A549 (cell line): ENCODE results near the gene FAM131A.

Source experiments
- CBX8 ChIP-seq: fragments of 200-600 bp; sonication (generic); IDR thresholded peaks from 2 replicates; pipeline ENCODE4 v1.6.1; 2016
- EHF ChIP-seq: fragments of 250-450 bp; sonication (Bioruptor Pico); IDR thresholded peaks from 2 replicates; pipeline ENCODE4 v1.5.0; 2020; ENCODE audit warnings: mild to moderate bottlenecking
- JUN ChIP-seq, 2 experiments: fragments of >200 bp; sonication (Bioruptor Twin); formaldehyde crosslinking; IDR thresholded peaks; 2 replicates in 1 of 2; 3 replicates in 1 of 2; pipeline ENCODE4 v1.6.1; 2016 to 2017
- KDM1A ChIP-seq: fragments of 200-600 bp; sonication (generic); IDR thresholded peaks from 2 replicates; pipeline ENCODE4 v1.6.1; 2016; ENCODE audit warnings: low read depth, mild to moderate bottlenecking
- NR3C1 ChIP-seq: fragments of >200 bp; sonication (Bioruptor Twin); formaldehyde crosslinking; IDR thresholded peaks from 3 replicates; pipeline ENCODE4 v1.6.1; 2017
- POLR2A ChIP-seq: IDR thresholded peaks from 2 replicates; pipeline ENCODE4 v1.6.1; 2012; ENCODE audit warnings: mild to moderate bottlenecking, low read length
- RFX5 ChIP-seq: fragments of 450-650 bp; IDR thresholded peaks from 2 replicates; pipeline ENCODE4 v1.7.1; 2014; ENCODE audit warnings: antibody characterized with exemption, mild to moderate bottlenecking, moderate library complexity
- TFCP2L1 ChIP-seq: fragments of 250-450 bp; sonication (Bioruptor Pico); IDR thresholded peaks from 2 replicates; pipeline ENCODE4 v1.5.0; 2021; ENCODE audit warnings: mild to moderate bottlenecking
- TP53 ChIP-seq: fragments of 250-450 bp; sonication (Bioruptor Pico); IDR thresholded peaks from 2 replicates; pipeline ENCODE4 v1.5.0; 2021; ENCODE audit warnings: mild to moderate bottlenecking, moderate library complexity
- ZC3H11A ChIP-seq: fragments of 450-650 bp; IDR thresholded peaks from 2 replicates; pipeline ENCODE4 v1.6.1; 2014; ENCODE audit warnings: antibody characterized with exemption, mild to moderate bottlenecking
- TF ChIP-seq, protein P1 (sequence below): fragments of 150-350 bp; IDR thresholded peaks from 2 replicates; pipeline ENCODE4 v1.6.1; 2014; ENCODE audit warnings: low read depth, mild to moderate bottlenecking, low read length
- TF ChIP-seq, protein P2 (sequence below): fragments of >200 bp; sonication (Bioruptor Twin); formaldehyde crosslinking; IDR thresholded peaks from 3 replicates; pipeline ENCODE4 v1.5.1; 2016
- TF ChIP-seq, protein P3 (sequence below): fragments of 200-600 bp; sonication (generic); IDR thresholded peaks from 2 replicates; pipeline ENCODE4 v1.6.1; 2016; ENCODE audit warnings: antibody characterized with exemption, mild to moderate bottlenecking, moderate library complexity
- TF ChIP-seq, protein P4 (sequence below): IDR thresholded peaks from 2 replicates; pipeline ENCODE4 v1.6.1; 2012

DNA sequence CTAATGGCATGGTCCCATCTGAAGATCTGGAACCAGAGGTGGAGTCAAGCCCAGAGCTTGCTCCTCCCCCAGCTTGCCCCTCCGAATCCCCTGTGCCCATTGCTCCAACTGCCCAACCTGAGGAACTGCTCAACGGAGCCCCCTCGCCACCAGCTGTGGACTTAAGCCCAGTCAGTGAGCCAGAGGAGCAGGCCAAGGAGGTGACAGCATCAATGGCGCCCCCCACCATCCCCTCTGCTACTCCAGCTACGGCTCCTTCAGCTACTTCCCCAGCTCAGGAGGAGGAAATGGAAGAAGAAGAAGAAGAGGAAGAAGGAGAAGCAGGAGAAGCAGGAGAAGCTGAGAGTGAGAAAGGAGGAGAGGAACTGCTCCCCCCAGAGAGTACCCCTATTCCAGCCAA is 15.7 kb upstream of the FAM131A start:
- TF ChIP-seq, protein P1, sequence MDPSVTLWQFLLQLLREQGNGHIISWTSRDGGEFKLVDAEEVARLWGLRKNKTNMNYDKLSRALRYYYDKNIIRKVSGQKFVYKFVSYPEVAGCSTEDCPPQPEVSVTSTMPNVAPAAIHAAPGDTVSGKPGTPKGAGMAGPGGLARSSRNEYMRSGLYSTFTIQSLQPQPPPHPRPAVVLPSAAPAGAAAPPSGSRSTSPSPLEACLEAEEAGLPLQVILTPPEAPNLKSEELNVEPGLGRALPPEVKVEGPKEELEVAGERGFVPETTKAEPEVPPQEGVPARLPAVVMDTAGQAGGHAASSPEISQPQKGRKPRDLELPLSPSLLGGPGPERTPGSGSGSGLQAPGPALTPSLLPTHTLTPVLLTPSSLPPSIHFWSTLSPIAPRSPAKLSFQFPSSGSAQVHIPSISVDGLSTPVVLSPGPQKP, result no peak
- TF ChIP-seq, protein P2, sequence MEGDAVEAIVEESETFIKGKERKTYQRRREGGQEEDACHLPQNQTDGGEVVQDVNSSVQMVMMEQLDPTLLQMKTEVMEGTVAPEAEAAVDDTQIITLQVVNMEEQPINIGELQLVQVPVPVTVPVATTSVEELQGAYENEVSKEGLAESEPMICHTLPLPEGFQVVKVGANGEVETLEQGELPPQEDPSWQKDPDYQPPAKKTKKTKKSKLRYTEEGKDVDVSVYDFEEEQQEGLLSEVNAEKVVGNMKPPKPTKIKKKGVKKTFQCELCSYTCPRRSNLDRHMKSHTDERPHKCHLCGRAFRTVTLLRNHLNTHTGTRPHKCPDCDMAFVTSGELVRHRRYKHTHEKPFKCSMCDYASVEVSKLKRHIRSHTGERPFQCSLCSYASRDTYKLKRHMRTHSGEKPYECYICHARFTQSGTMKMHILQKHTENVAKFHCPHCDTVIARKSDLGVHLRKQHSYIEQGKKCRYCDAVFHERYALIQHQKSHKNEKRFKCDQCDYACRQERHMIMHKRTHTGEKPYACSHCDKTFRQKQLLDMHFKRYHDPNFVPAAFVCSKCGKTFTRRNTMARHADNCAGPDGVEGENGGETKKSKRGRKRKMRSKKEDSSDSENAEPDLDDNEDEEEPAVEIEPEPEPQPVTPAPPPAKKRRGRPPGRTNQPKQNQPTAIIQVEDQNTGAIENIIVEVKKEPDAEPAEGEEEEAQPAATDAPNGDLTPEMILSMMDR, result no peak
- TF ChIP-seq JUN (IDR thresholded peaks at IDR 0.05) (no peak), CBX8 (no peak), KDM1A (no peak), TFCP2L1 (CRISPR knock-in tag) (no peak), RFX5 (no peak), POLR2A (no peak), EHF (CRISPR knock-in tag) (no peak), ZC3H11A (no peak), NR3C1 (no peak), TP53 (CRISPR knock-in tag) (no peak)
- TF ChIP-seq, protein P3, sequence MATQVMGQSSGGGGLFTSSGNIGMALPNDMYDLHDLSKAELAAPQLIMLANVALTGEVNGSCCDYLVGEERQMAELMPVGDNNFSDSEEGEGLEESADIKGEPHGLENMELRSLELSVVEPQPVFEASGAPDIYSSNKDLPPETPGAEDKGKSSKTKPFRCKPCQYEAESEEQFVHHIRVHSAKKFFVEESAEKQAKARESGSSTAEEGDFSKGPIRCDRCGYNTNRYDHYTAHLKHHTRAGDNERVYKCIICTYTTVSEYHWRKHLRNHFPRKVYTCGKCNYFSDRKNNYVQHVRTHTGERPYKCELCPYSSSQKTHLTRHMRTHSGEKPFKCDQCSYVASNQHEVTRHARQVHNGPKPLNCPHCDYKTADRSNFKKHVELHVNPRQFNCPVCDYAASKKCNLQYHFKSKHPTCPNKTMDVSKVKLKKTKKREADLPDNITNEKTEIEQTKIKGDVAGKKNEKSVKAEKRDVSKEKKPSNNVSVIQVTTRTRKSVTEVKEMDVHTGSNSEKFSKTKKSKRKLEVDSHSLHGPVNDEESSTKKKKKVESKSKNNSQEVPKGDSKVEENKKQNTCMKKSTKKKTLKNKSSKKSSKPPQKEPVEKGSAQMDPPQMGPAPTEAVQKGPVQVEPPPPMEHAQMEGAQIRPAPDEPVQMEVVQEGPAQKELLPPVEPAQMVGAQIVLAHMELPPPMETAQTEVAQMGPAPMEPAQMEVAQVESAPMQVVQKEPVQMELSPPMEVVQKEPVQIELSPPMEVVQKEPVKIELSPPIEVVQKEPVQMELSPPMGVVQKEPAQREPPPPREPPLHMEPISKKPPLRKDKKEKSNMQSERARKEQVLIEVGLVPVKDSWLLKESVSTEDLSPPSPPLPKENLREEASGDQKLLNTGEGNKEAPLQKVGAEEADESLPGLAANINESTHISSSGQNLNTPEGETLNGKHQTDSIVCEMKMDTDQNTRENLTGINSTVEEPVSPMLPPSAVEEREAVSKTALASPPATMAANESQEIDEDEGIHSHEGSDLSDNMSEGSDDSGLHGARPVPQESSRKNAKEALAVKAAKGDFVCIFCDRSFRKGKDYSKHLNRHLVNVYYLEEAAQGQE, result no peak
- TF ChIP-seq, protein P4, sequence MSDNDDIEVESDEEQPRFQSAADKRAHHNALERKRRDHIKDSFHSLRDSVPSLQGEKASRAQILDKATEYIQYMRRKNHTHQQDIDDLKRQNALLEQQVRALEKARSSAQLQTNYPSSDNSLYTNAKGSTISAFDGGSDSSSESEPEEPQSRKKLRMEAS, result no peak
